HG03196 (cell line): Measurements from ENCODE around the gene TTLL10.

Experiments
- ATAC-seq: cut with Tn5 transposase; IDR thresholded peaks from one replicate; pipeline ENCODE4 v1.9.1; 2021; ENCODE audit not compliant: unreplicated experiment

The TTLL10 gene

GRCh38 chr1:1157426-1157913 is 16.2 kb upstream of the TTLL10 start:
- ATAC-seq = peak; percentile 50

GRCh38 chr1:1157914-1158710 is 15.6 kb upstream of the TTLL10 start:
- ATAC-seq = peak; percentile 38

- ATAC-seq = no peak
These were observed 13.3 kb upstream of the TTLL10 start for GRCh38 chr1:1160281-1160930.

GRCh38 chr1:1161078-1161682 is 12.5 kb upstream of the TTLL10 start:
- no peak for ATAC-seq

GRCh38 chr1:1161683-1162079 is 12.0 kb upstream of the TTLL10 start:
- no peak for ATAC-seq

GRCh38 chr1:1162597-1163537 is 10.8 kb upstream of the TTLL10 start:
- no peak for ATAC-seq

DNA sequence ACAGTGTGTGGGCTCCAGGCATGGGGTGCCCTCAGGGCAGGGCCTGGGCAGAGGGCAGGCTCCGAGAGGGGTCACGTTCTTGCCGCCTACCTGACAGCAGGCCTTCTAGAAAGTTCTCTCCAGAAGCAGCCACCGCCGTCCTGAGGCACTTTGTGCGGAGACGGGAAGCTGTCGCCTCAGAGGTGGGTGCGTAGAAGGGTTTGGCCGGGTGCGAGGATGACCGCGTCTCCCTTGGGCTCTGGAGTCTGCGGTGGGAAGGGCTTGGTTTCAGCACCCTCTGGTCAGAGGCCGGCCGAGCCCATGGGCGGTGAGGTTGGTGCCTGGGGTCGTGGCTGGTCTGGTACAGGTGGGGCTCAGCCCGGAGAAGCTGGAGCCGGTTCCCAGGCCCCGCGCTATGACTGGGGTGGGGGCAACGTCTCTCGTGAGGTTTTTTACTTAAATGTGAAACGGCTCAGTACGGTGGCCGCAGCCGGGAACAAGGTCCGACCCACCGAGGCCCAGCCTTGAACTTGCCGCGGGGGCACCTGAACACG is 10.1 kb upstream of the TTLL10 start:
- ATAC-seq = no peak

GRCh38 chr1:1164361-1164700 is 9.3 kb upstream of the TTLL10 start:
- ATAC-seq = no peak

- ATAC-seq = no peak
These were observed 8.8 kb upstream of the TTLL10 start for GRCh38 chr1:1164701-1165451.

GRCh38 chr1:1165485-1165884 is 8.2 kb upstream of the TTLL10 start:
- no peak for ATAC-seq

DNA sequence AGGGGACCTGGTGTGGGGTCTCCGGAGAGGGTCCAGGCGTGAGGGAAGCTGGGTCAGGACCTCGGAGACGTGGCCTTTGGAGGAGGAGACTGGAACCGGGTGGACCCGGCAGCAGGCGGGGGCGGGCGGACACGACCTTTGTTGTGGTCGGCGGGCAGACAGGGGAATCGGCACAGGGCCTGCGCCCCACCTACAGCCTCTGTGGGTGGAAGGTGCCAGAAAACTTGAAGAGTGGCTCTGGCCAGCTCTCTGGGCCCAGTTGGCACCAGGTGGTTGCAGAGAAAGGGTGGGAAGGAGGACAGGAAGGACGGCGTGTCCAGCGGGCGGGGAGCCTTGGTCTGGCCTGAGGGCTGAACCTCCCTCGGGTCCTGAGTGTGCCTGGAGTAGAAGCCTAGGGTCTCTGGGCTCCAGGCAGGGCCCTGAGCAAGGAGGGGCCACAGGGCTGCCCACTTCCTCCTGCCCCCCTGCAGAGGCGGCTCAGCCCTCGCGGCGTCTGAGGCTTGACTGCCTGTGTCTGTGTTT is 7.7 kb upstream of the TTLL10 start:
- ATAC-seq = no peak

DNA sequence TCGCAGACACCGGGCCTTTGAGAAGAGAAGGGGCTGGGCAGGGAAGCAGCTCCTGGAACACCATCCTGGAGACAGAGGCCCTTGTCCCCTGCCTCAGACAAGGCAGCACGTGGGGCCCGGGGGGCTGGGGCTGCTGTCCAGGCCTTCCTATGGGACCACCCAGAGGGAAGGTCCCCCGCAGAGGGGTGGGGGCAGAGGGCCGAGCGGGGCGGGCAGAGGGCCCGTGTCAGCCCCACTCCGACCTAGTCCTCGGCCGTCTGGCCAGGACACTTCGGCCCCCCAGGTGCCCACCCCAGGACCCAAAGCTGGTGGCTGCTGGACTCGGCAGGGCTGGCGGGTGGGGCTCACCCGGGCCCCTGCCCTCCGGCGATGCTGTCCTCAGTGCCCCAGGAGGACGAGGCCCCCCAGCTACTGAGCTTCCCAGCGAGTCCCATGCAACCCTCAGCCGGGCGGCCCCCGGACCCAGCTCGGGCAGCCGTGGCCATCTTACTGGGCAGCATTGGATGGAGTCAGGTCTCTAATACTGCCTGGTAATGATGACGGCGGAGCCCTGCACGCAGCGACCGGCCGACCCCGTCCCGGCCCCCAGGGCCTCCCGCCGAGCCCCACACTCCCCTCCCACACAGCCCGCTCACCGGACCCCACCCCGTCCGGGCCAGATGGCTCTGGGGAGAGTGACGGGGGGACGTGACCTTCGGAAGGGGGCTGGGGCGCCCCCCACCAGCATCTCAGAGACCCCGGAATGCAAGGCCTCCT is 6.9 kb upstream of the TTLL10 start:
- no peak for ATAC-seq

GRCh38 chr1:1167398-1167821 is 6.3 kb upstream of the TTLL10 start:
- no peak for ATAC-seq

GRCh38 chr1:1167841-1168450 is 5.7 kb upstream of the TTLL10 start:
- ATAC-seq = no peak

DNA sequence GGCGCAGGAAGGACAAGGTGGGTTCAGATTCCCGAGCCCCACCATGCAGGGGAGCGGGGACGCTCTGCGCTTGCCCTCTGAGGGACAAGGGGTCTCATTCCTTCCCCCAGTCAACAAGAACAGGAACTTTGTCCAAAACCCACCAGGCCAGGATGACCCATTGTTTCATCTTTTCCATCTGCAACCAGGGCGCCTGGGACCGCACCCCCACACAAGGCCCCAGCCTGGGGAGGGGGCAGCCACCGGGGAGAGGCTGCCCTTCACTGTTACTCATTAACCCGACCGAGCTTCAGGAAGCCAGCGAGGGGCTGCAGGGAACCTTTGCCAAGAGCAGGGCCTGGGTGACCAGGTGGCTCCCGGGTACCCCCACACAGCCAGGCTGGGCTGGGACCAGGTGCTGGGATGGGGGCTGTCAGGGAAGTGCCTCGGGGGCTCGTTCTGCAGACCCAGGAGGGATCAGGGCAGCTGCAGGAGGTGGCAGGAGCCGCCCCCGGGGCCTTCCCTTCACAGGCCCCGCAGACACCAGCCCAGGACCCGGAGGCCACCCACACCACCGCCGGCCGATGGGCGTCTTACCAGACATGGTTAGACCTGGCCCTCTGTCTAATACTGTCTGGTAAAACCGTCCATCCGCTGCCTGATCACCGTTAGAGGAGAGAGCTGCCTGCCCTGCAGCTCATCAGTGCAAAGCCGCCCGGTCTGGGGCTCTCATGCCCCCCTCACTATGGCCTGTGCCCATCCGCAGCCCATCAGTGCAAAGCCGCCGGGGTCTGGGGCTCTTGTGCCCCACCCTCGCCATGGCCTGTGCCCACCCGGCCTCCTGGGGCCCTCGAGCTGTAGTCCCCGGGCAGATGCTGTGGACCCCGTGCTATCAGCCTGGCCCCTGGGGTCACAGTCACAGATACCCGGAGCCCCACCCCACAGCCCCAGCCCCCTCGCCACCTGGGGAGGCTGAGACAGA is 4.9 kb upstream of the TTLL10 start:
- ATAC-seq = no peak

DNA sequence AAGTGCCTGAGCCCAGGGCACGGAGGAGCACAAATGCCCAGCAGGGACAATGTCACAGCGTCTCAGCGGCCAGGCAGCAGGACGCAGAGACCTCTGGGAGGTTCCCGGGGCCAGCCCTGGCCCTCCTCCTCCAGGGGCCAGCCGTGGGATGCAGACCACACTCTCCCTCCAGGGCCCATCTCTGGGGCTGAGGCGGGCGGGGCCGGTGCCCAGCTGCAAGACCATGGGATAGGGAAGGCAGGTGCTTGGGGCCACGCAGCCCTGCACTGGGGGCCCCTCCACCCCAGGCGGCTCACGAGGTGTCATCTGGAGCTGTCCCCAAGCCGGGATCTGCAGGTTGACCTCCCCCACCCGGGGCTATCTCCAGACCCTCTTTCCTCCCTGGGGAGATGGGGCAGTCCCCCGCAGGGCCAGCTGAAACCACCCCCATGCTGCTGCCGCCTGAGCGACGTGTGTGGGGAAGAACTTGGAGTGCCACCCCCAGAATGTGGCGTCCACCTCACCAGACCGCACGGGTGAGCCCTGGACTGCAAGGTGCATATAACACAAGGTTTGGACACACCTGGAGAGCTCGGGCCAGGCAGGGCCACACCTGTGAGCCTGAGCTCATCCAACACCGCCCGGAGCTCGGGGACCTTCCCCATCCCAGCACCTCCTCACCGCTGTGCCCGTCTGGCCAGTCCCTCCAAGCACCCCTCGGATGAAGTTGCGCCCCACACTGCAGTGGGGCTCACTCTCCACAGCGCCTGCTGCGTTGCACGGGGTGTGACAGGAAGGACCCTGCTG is 4.1 kb upstream of the TTLL10 start:
- no peak for ATAC-seq
